SIG-M5 (cell line): ENCODE measurements around the gene PITPNM1.

Source experiments
- DNase-seq: peaks from one replicate; lab custom pipeline; 2025; lab: John Stamatoyannopoulos, UW

Gene PITPNM1

DNA sequence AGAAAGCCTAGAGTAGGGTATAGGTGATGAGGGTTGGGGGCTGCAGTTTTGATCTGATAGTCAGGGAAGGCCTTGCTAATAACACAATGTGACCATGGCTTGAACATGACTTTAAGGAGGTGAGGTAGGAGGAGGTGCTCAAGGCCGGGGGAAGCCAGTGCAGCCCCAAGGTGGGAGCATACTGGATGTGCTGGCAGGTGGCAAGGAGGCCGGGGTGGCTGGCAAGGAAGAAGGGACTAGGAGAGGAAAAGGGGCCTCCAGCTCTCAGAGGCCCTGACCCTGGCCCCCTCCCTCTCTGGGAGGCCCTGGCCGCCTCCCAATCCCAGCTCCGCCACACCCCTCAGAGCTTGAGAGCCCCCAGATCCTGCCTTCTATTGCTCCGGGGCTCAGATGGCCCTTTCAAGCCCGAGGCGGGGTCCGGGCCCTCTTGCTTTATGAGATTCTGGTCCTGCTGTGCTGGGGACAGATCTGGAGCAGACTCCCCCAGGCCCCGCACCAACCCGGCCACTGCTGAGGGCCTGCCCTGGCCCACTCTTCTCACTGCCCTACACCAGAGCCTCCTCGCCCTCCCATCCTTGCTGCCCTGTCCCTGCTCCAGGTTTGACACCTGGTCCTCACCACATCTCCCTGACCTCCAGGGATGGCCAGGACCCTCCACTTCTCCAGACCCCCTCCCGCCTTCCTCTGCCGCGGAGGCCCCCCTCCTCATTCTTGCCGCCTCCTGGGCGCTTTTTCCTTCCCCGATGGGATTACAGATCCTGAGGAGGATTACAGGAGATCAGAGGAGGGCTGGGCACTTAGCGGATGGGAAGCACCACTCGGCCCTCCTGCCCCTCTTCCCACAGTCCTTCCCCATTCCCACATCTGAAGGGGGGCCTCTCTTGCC is 1.8 kb downstream of the PITPNM1 start:
- DNase-seq, result no peak

DNA sequence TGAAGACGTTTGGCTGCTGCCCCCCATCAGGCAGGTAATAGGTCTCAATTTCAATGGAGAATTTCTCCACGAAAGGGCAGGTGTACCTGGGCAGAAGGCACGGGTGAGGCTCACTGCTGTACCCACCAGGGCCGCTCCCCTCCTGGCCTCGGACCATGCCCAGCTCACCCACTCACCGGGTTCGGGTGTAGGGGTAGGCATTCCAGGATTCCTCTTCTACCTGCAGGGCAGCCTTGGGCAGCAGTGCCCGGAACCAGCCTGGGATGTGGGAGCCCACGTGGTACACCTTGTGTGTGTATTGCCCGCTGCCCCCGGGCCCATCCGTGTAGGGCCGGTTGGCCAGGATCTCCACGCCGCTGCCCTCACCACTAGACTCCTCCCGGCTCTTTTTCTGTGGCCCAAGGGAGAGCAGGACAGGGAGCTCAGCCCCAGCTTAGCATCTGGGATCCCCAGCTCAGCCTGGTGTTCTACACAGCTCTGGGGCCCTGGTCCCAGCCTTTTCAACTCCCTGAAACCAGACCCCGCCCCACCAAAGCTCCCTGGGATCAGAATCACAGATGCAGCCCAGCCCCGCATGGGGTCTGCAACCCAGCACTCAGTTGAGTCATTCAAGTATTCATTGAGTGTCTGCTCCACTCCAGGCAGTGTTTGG is 2.7 kb downstream of the PITPNM1 start:
- no peak for DNase-seq

DNA sequence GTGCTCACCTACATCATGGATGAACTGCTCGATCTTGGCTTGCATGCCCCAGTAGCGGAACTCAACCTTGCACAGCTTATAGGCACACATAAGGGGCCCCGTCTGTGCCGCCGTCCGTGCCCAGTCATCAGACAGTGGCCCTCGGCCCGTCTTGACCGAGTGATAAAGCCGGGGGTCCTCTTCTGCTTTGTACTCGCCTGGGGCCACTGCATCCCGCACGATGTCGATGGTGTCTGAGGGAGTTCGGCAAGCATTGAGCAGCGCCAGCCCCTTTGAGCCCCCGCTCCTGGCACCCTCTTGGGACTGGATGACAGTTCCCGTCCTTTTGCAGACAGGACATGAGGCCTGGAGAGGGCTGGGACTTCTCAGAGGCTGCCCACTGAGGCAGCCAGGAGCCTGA is 3.3 kb downstream of the PITPNM1 start:
- DNase-seq, result no peak

DNA sequence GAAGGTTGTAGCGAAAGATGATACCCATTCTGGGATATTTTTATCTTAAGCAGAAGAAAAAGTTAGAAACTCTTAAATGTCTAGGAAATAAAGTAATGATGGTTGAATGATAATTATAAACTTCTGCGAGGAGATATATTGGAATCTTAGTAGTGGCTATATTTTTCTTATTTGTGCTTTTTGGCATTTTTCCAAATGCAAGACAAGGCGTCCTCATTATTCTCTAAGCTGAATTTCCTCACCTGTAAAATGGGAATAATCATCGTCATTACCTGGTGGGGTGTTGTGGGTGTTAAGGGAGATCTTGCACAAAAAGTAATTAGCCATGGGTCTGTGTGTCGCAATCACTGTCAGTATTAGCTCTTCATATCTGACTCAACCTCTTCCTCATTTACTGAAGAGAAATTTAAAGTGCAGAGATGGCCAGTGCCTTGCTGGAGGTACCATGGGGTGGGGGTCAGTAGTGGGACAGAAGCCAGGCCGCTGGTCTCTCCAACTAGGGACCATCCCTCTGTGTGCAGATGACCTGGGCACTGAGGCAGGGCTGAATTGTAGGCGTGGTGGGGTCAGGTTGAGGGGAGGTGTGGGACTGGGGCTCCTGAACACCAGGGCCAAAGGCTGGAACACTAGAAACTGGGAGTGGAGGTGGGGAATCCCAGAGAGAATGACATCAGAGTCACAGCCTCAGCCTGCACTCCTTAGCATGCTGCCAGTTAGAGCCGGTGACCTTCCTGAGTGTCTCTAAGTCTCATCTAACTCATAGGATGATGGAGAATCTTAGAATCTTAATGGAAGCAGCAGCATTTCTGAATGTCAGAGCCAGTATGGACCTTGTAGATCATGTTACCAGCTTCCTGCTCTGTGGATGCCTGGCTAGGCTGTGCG is 4.1 kb downstream of the PITPNM1 start:
- DNase-seq, result no peak

DNA sequence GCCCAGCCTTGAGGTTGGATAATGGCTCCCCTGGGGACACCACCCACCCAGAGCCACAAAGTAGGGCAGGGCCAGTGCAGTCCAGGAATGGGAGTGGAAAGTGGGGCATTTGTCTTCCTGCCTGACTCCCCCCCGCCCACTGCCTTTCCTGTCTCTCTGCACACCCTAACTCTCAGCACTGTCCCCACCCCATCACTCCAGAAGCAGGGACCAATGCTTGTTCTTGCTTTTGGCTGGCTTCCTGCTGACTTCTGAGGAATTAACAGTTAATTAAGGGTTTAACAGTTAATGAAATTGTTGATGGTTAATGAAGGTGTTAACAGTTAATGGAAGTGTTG is 4.7 kb downstream of the PITPNM1 start:
- DNase-seq, result no peak

DNA sequence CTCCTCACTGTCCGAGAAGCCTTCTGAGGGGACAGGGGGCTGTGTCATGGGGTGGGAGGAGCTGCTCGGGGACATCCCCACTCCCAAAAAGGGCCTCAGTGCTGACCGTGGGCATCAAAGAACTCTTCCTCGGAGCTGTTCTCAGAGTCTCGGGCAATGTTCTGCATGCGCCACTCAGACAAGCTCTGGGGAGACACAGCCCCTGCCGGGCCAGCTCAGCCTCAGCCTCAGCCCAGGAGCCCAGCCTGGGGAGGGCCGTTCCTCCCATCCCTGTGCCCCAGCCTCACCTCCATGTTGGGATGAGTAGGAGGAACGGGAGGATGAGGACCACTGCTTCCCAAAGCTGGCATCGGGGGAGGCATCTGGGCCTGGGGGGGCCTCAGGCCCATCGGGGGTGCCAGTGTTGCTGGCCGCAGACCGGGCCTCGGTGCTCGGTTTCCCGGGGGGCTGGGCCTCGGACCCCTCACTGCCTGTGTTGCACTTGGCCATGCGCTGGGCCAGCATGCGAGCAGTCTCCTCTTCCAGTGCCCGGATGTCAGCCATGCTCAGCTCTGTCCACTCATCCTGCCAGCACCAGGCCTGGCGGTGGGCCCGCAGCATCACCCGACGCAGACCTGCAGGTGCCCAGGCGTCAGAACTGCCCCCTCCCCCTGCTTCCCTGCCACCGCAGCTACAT is 5.2 kb downstream of the PITPNM1 start:
- no peak for DNase-seq

DNA sequence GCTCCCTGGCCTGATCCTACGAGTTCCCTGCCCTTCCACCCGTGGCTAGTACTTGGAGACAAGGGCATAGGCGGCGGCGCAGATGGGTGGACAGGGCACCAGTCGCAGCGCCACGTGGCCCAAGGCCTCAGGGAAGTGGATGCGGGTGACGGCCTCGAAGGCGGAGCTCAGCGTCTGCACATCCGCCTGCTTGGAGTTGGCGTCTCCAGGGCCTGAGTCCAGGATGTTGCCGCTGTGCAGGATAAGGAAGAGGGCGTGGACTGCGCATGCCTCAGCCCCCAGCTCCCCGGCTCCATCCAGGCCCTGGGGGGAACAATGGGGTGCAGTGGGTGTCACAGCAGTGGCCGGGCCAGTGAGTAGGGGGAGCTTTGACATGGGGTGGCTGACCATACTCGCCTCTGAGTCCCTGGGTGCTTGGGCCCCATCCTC is 6.6 kb downstream of the PITPNM1 start:
- no peak for DNase-seq

DNA sequence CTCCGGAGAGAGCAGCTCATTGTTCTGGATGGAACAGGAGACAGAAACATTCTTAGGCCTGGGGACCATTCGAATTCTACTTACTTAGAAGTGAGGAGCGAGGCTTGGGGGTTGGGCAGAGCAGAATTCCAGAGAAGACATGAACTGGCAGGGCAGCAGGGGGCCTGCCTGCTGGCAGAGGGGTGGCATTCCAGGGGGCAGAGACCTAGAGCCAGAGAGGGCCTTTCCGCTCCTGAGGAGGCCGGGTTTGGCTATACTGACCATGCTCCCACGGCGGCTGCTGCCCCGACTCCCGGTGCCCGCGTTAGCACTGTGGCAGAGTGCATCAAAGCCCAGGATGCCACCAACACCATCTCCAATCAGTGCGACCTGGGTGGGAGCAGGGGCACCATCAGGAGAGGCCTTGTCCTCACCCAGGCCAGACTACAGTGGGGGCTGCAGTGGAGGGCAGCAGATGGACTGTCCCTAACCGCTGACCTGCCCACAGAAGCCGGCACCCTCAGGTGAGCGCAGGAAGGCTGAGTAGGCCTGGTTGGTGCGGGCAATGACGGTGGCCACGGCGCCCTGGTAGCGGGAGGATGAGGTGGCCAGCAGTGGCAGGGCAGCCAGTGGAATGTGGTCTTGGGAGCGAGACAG is 7.4 kb downstream of the PITPNM1 start:
- no peak for DNase-seq

DNA sequence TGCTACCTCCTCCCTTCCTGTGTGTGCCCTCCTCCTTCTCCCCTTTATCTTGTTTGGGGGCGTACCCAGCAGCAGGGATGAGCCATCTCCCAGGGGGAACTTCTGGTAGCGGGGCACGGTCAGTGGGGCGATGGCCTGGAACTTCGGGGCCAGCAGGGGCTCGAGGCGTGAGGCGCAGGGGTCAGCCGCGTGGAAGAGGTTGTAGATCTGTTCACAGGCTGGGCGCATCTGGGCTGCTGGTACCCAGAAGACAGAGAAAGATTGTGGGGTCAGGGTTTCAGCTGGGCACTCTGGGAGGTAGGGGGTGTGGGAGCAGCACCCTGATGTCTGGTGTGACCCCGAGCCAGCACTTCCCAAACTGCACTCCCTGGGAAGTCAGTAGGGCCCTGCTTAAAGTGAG is 9.1 kb downstream of the PITPNM1 start:
- DNase-seq, result no peak

DNA sequence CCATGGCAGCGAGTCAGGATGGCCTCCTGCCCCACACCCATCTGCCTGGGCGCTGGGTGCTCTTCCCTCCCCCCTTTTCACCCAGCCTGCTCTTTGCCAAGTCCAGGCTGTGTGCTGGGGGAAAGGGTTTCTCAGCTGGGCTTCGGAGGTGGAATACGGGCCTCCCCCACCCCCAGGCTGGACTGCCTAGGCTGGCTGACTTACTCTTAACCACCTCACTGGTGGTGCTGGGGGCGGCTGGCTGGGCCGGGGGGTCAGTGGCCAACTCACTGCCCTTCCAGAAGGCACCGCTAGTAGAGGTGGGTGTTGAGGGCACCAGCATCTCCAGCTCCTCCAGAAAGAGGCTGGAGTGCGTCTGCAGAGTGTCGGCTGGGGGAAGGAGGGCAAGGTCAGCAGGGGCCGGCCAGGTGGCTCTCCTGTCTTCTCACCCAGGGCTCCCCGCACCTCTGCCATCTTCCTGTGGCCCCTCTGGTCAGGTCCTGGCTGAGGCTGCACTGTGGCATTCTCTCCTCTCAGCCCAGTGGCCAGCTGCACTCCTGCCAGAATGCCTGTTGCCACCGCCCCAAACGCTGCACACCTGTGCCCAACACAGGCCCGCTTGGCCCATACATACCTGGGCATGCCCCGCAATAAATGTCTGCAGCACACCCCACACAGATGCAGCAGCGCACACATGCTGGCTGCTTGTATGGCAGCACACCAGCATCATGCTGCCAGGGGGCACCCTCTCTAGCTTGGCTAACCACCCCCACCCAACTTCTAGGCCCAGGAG is 9.7 kb downstream of the PITPNM1 start:
- no peak for DNase-seq

DNA sequence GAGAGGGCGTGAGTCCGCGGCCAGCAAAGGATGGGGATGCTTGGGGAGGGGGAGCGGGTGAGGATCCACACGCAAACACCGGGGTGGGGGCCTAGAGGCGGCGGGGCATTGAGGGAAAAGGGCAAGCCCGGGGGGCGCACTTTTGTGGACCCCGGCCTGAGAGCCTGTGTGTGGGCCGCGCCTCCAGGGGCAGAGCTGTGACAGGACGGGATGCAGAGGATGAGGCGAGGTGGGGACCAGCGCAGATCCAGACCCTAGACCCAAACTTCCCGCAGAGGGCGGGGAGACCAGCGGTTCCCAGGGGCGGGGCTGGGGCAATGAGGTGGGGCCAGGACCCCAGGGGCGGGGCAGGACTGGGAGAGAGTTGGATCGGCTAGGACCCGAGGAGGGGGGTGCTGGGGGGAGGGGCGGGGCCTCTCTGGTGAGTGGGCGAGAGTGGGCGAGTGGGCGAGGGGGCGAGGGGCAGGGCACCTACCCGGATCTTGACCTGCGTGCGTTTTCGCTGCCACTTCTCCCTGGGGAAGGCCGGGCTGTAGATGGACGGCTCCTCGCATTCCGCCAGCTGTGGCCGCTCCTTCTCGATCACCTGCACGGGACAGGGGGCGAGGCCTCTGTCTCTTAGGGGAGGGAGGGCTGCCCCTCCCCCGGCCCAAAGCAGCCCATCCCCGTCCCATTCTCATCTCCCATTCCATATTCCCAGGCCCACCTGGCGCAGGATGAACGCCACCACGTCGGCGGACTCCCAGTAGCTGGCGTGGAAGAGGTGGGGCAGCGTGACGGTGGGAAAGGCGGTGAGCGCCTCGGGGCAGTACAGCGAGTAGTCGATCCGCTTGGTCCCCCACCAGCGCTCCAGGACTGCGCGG is 10.6 kb downstream of the PITPNM1 start:
- no peak for DNase-seq

DNA sequence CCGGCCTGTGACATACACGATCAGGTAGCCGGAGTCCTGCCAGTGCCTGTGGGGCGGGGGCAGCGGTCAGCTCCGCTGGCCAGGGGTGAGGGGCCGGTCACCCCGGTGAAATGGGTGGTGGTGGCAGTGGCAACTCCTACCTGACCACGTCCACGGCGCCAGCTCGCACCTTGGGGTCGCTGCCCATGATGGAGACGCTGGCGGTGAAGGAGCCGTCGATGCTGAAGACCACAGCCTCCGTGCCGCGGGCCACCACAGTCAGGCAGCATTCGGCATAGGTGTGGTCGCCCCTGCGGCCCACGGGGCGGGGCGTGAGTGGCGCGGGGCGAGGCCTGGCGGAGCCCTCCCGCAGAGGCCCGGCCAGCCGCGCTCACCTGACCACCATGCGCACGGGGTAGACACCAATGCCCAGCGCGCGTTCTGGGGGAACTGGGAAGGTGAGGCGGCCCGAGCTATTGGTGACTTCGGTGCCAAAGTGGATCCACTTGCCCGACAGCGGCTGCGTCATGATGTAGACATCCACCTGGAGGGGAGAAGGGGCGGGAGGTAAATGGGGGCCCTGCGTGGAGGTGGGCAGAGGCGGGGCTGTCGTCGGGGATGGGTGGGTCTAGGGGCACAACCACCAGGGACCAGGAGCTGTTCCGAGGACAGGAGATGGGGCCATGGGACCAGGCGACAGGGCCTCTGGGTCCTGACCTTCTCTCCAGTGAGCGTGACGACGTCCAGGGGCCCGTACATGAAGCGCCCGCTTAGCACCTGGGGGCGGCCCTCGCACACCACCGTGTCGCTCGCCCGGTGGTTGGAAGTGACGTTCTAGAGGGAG is 11.4 kb downstream of the PITPNM1 start:
- DNase-seq, result no peak

DNA sequence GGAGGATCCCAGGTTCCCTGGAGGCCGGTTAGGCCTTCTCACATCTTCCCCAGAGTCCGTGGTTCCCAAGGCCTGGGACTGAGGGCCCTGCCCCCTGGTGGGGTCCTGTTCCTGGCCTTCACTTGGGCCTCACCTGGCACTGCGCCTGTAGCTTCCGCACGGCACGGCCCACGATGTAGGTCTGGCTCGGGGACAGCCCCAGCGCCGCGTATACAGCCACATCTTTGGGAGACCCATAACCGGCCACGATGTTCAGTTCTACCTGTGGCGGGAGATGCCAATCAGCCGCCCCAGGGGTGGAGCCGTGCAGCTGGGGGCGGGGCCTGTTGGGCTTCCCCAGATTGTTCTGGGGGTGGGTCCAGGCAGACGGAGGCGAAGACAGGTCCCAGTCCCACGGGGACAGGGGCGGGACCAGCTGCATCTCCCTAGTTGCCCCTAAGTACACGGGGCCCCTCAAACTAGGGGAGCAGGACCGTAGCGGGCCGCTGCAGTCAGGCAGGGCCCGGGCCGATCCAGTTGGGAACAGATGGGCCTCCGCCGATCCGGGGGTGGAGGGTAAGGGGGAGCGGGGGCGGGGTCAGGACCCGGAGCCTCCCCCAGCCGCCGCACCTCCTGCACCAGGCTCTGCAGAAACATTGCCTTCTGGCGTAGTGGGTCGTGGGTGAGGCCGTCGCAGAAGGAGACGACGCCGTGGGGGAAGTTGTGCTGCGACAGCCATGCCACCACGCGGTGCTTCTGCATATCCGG is 12.2 kb downstream of the PITPNM1 start:
- DNase-seq, result no peak

DNA sequence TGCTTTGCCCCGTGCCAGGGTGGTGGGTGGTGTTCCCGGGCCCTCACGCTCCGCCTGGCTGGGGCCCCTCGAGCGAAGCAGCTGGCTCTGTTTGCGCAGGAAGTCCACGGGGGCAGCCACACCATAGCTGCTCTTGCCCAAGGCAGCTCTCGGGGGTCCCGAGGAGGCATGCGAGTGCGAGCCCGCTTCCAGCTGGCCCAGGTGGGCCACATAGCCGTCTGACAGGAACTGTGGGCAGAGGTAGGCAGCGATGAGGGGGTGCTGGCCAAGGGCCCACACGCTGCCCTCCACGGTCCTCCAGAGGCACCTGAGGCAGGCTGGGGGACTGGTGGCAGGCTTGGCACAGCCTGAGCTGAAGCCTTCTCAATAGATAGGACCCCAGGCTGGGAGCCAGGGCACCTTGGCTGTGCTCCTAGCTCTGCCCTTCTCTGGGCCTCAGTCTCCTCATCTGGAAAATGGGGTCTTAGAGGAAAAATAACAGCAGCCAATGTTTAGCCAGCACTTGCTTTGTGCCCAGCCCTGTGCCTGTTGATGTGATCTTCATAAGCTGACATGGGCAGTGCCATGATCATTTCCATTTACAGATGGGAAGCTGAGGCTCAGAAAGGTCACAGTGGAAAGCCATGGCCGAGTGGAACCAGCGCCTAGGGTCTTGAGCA is 13.0 kb downstream of the PITPNM1 start:
- DNase-seq, result no peak

DNA sequence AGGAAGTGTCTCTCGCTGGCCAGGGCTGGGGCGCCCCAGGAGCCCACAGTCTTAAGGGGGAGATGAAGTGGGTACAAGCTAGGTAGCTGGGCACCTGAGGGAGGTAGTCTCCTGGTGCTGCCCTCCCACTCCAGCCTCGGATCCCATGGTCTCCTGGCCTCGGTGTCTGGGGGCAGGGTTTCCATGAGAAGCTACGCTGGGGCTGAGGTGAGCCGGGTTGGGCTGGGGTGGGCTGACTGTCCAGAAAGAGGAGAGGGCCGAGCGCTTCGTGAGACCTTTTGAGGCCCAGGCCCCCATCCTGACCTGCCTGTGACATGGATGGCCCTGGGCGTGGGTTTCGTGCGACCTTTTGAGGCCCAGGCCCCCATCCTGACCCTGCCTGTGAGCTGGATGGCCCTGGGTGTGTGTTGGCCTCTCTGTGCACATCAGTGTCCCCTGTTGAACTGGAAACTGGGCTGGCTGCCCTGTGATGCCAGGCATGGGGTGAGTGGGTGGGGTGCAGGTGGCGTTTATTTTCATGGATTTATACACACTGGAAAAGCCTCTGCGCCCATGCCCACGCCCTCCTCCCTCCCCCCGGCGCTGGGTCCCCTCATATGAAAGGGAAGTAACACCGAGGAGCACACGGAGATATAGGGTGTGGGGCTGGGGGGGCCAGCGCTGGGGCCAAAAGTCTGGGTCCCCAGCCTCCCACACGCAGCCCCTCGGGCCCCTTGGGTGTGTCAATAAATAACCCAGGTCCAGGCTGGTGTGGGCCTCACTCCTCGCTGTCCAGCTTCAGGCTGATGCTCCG is 13.7 kb downstream of the PITPNM1 start:
- no peak for DNase-seq

DNA sequence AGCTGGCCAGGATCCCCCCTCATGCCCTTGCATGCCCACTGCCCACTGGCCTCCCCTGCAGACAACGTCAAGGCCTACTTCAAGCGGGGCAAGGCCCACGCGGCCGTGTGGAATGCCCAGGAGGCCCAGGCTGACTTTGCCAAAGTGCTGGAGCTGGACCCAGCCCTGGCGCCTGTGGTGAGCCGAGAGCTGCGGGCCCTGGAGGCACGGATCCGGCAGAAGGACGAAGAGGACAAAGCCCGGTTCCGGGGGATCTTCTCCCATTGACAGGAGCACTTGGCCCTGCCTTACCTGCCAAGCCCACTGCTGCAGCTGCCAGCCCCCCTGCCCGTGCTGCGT is 14.5 kb downstream of the PITPNM1 start:
- no peak for DNase-seq
